ENCODE data around the gene STPG3. TPM values are rescaled to one million over a fixed set of nuclear protein-coding genes. Genes with fewer than 3 reads are reported as not detected.

STPG3 gene
- total RNA-seq, 2 experiments from 2014 or later: not detected

DNA sequence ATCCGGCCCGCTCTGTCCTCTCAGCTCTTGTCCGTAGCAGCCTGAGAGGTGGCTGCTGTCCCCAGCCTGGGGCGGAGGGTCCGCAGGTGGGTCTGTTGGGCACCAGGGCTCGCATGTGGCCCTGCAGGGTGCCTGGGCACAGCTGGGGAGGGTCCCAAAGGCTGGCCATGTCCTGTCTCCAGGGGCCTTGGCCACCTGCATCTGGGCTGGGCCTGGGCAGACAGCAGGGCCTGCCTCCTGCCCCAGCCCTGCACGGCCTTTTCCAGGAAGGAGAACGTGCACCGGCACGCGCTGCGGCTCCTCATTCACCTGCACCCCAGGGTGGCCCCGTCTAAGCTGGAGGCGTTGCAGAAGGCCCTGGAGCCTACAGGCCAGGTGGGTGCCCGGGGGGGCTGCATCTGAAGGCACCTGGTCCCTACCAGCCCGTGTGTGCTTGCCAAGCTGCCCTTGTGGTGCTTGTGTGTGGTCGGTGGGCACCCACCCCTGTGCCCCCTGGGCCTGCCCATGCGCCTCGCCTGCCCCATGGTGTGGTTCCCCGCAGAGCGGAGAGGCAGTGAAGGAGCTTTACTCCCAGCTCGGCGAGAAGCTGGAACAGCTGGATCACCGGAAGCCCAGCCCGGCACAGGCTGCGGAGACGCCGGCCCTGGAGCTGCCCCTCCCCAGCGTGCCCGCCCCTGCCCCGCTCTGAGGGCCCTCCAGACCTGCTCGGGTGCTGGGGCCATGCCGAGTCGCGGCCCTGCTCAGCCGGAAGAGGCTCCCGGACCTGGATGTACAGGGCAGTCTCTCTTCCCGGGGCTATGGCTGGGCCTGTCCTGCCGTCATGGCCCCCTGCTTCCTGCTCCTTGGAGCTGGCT is 21.4 kb downstream of the STPG3 start:
- Histone ChIP-seq H3K4me1 (ENCODE audit: insufficient read depth, low read length) (peaks cover 32% of the 10 kb centered on the region), H3K27ac (ENCODE audit: low read depth in 1 of 2, low read length in 2 of 2) (no peak overlapping the region)

DNA sequence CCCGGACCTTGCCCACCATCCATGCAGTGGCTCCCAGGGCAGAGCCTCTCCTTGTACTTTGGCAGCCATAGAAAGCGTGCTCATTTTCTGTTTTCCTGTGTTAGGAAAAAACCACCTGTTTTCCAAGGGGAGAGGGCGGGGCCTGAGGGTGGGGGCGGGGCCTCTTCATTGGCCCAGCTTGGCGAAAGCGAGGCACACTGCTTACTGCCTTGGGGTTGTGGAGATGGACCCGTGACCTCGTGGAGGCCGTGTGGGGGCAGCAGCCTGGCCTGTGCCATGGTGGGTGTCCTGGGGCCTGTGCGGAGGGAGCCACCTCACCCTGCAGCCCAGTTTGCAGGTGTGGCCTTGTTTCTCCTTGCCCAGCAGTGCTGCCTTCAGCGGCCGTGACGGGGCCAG is 22.0 kb downstream of the STPG3 start:
- peaks cover 27% of the 10 kb centered on the region for H3K36me3 Mint-ChIP-seq (ENCODE audit: low read depth)
- peaks cover 7% of the 10 kb centered on the region in 2 experiments for H3K27me3 ChIP-seq (ENCODE audit: control insufficient read depth in 1 of 2, insufficient read depth in 2 of 2, low read length in 2 of 2)
- no peak overlapping the region for H3K4me3 Mint-ChIP-seq
- ATAC-seq (ENCODE audit: poor library complexity) (no peak), DNase-seq (no peak)
- H3K4me3 ChIP-seq (ENCODE audit: low read length): no peak overlapping the region
- intact Hi-C loops (cut with DNase I, micrococcal nuclease): no loop called here
- H3K27ac ChIP-seq (ENCODE audit: low read depth in 1 of 2, low read length in 2 of 2): no peak overlapping the region
- peaks cover 30% of the 10 kb centered on the region for H3K36me3 ChIP-seq (ENCODE audit: insufficient read depth, low read length)
- peaks cover 23% of the 10 kb centered on the region for H3K4me1 Mint-ChIP-seq (ENCODE audit: low read depth)
- H3K9me3 ChIP-seq (ENCODE audit: control insufficient read depth in 1 of 2, insufficient read depth in 1 of 2, low read length in 2 of 2): no peaks in the 10 kb centered on the region
- ChIA-PET POLR2A (interaction anchor here (1.1 kb wide), 1 partner anchor 9 kb away, joined by 3 read pairs; no protein-coding TSS in a partner anchor), CTCF (interaction anchor here (0.5 kb wide), 1 partner anchor 142 kb away, joined by 3 read pairs; no protein-coding TSS in a partner anchor)
- TF ChIP-seq, protein P1, sequence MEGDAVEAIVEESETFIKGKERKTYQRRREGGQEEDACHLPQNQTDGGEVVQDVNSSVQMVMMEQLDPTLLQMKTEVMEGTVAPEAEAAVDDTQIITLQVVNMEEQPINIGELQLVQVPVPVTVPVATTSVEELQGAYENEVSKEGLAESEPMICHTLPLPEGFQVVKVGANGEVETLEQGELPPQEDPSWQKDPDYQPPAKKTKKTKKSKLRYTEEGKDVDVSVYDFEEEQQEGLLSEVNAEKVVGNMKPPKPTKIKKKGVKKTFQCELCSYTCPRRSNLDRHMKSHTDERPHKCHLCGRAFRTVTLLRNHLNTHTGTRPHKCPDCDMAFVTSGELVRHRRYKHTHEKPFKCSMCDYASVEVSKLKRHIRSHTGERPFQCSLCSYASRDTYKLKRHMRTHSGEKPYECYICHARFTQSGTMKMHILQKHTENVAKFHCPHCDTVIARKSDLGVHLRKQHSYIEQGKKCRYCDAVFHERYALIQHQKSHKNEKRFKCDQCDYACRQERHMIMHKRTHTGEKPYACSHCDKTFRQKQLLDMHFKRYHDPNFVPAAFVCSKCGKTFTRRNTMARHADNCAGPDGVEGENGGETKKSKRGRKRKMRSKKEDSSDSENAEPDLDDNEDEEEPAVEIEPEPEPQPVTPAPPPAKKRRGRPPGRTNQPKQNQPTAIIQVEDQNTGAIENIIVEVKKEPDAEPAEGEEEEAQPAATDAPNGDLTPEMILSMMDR (IDR thresholded peaks at IDR 0.05): no peak
- no peaks in the 10 kb centered on the region for H3K9me3 Mint-ChIP-seq
- H3K27me3 Mint-ChIP-seq: peaks cover 7% of the 10 kb centered on the region
- H3K4me1 ChIP-seq (ENCODE audit: insufficient read depth, low read length): peaks cover 38% of the 10 kb centered on the region
- H3K27ac Mint-ChIP-seq: no peak overlapping the region

More for the DNA sequence above, 21.4 kb downstream of the STPG3 start:
- ATAC-seq (ENCODE audit: poor library complexity): no peak
- ChIA-PET POLR2A (interaction anchor here (1.1 kb wide), 1 partner anchor 10 kb away, joined by 3 read pairs; no protein-coding TSS in a partner anchor), CTCF (no interaction called here)
- Histone ChIP-seq H3K36me3 (ENCODE audit: insufficient read depth, low read length) (peaks cover 34% of the 10 kb centered on the region), H3K9me3 (ENCODE audit: control insufficient read depth in 1 of 2, insufficient read depth in 1 of 2, low read length in 2 of 2) (no peaks in the 10 kb centered on the region), H3K4me3 (ENCODE audit: low read length) (no peak overlapping the region), H3K27me3 (ENCODE audit: control insufficient read depth in 1 of 2, insufficient read depth in 2 of 2, low read length in 2 of 2) (peaks cover 6 to 7% of the 10 kb centered on the region in 2 experiments)
- H3K4me3 Mint-ChIP-seq: no peak overlapping the region
- H3K4me1 Mint-ChIP-seq (ENCODE audit: low read depth): peaks cover 23% of the 10 kb centered on the region
- TF ChIP-seq, protein P1 (IDR thresholded peaks at IDR 0.05): no peak
- no peak overlapping the region for H3K27ac Mint-ChIP-seq
- peaks cover 31% of the 10 kb centered on the region for H3K36me3 Mint-ChIP-seq (ENCODE audit: low read depth)
- peaks cover 7% of the 10 kb centered on the region for H3K27me3 Mint-ChIP-seq
- H3K9me3 Mint-ChIP-seq: no peaks in the 10 kb centered on the region
- intact Hi-C loops (cut with DNase I, micrococcal nuclease): no loop called here
- no peak for DNase-seq

DNA sequence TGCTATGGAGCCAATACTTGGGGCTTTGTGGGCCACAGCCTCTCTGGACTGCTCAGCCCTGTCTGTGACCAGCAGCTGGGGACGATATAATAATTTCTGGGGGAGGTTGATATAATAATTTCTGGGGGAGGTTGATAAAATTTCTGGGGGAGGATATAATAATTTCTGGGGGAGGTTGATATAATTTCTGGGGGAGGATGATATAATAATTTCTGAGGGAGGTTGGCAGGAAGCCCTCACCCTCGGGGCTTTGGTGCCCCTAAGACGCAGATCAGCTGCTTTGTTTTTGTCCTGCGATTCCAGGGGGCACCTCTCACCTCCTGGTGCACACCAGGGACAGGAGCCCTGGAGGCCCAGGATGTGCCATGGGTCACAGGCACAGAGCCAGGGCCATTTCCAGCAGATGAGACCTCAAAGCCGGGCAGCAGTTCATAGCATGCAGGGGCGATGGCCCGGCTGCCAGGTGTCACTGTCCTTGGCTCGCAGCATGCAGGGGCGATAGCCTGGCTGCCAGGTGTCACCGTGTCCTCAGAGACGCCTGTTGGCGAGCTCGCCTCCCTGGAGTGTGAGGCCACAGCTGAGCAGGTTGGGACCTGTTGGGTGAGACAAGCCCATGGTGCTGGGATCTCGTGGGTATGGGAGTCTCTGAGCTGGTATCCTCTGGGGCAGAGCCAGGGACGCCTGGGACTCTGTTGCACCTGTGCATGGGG is 22.7 kb downstream of the STPG3 start:
- H3K27me3 ChIP-seq (ENCODE audit: control insufficient read depth in 1 of 2, insufficient read depth in 2 of 2, low read length in 2 of 2): peaks cover 7% of the 10 kb centered on the region in 2 experiments
- Mint-ChIP-seq H3K9me3 (no peaks in the 10 kb centered on the region), H3K27ac (no peak overlapping the region), H3K4me1 (ENCODE audit: low read depth) (peaks cover 23% of the 10 kb centered on the region), H3K27me3 (peaks cover 7% of the 10 kb centered on the region), H3K36me3 (ENCODE audit: low read depth) (peaks cover 20% of the 10 kb centered on the region), H3K4me3 (no peak overlapping the region)
- peaks cover 26% of the 10 kb centered on the region for H3K36me3 ChIP-seq (ENCODE audit: insufficient read depth, low read length)
- TF ChIP-seq, protein P1 (IDR thresholded peaks at IDR 0.05): no peak
- ChIA-PET CTCF (interaction anchor here (0.5 kb wide), 1 partner anchor 143 kb away, joined by 3 read pairs; no protein-coding TSS in a partner anchor), POLR2A (interaction anchor here (0.9 kb wide), 1 partner anchor 33 kb away, joined by 3 read pairs; no protein-coding TSS in a partner anchor)
- peaks cover 41% of the 10 kb centered on the region for H3K4me1 ChIP-seq (ENCODE audit: insufficient read depth, low read length)
- intact Hi-C loops (cut with DNase I, micrococcal nuclease): no loop called here
- ATAC-seq (ENCODE audit: poor library complexity): no peak
- no peak overlapping the region for H3K27ac ChIP-seq (ENCODE audit: low read depth in 1 of 2, low read length in 2 of 2)
- DNase-seq: no peak
- no peaks in the 10 kb centered on the region for H3K9me3 ChIP-seq (ENCODE audit: control insufficient read depth in 1 of 2, insufficient read depth in 1 of 2, low read length in 2 of 2)
- no peak overlapping the region for H3K4me3 ChIP-seq (ENCODE audit: low read length)

Measured in CD4-positive, alpha-beta T cell (primary cell).